ENCODE measurements around the gene MEP1B.

The MEP1B gene

DNA sequence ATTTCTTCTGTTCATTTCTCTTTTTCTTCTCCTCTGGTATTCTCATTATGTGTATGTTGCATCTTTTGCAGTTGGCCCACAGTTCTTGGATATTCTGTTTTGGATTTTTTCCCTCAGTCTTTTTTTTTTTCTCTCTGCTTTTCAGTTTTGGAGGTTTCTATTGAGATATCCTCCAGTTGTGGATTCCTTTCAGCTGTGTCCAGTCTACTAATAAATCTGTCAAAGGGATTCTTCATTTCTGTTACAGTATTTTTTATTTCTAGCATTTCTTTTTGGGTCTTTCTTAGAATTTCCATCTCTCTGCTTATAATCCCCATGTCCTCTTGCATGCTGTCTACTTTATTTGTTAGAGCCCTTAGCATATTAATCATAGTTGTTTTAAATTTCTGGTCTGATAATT lies 6.3 kb upstream of the MEP1B start:
- H3K36me3 ChIP-seq (ENCODE audit: insufficient read depth, low read length) = no peaks in the 10 kb centered on the region
- no peaks in the 10 kb centered on the region for H3K9me2 ChIP-seq (ENCODE audit: low read depth, low read length)
- no peaks in the 10 kb centered on the region for H3K27me3 ChIP-seq (ENCODE audit: insufficient read depth, low read length)
- H3K4me2 ChIP-seq (ENCODE audit: low read length) = no peak overlapping the region
- no peak overlapping the region for H3K27ac ChIP-seq (ENCODE audit: low read depth, low read length, poor library complexity, severe bottlenecking)
- no peaks in the 10 kb centered on the region for H3F3A ChIP-seq (ENCODE audit: insufficient read depth, low read length)
- H2AFZ ChIP-seq (ENCODE audit: low read length) = no peak overlapping the region
- no peak overlapping the region for H3K4me3 ChIP-seq (ENCODE audit: low read depth, low read length, poor library complexity, severe bottlenecking)
- no peaks in the 10 kb centered on the region for H4K20me1 ChIP-seq (ENCODE audit: insufficient read depth, low read length)
- H3K9ac ChIP-seq (ENCODE audit: low read length) = no peak overlapping the region
- H3K79me2 ChIP-seq (ENCODE audit: insufficient read depth, low read length) = no peaks in the 10 kb centered on the region
- TF ChIP-seq, protein P1, sequence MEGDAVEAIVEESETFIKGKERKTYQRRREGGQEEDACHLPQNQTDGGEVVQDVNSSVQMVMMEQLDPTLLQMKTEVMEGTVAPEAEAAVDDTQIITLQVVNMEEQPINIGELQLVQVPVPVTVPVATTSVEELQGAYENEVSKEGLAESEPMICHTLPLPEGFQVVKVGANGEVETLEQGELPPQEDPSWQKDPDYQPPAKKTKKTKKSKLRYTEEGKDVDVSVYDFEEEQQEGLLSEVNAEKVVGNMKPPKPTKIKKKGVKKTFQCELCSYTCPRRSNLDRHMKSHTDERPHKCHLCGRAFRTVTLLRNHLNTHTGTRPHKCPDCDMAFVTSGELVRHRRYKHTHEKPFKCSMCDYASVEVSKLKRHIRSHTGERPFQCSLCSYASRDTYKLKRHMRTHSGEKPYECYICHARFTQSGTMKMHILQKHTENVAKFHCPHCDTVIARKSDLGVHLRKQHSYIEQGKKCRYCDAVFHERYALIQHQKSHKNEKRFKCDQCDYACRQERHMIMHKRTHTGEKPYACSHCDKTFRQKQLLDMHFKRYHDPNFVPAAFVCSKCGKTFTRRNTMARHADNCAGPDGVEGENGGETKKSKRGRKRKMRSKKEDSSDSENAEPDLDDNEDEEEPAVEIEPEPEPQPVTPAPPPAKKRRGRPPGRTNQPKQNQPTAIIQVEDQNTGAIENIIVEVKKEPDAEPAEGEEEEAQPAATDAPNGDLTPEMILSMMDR (IDR thresholded peaks at IDR 0.05; ENCODE audit: low read length) = no peak
- no peak for TF ChIP-seq EZH2 (IDR thresholded peaks at IDR 0.05; ENCODE audit: borderline replicate concordance, low read length)
- no peaks in the 10 kb centered on the region for H3K4me1 ChIP-seq (ENCODE audit: insufficient read depth, low read length, severe bottlenecking)
- no peaks in the 10 kb centered on the region for H3K9me3 ChIP-seq (ENCODE audit: low read length)

DNA sequence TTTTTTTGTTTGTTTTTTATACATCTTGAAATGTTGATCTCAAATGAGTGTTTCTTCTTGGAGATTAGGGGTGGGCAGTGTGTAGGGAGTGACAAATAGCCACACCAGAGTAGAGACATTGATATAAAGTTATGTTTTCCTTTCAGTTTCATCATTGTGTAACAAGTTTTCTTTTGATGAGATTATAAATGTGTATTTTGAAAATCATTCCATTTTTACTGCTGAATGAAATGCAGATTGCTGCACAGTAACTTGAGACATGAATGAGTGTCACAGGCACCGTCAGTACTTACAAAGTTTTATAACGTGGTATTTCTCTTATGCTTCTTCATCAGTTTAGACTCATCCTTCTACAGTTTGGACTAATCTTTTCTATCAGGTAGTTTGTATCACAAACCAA lies 370 bp downstream of the MEP1B start:
- no peak overlapping the region for H3K4me2 ChIP-seq (ENCODE audit: low read length)
- H4K20me1 ChIP-seq (ENCODE audit: insufficient read depth, low read length) = no peaks in the 10 kb centered on the region
- H3K4me1 ChIP-seq (ENCODE audit: insufficient read depth, low read length, severe bottlenecking) = no peaks in the 10 kb centered on the region
- no peaks in the 10 kb centered on the region for H3F3A ChIP-seq (ENCODE audit: insufficient read depth, low read length)
- no peaks in the 10 kb centered on the region for H3K27me3 ChIP-seq (ENCODE audit: insufficient read depth, low read length)
- H3K9me3 ChIP-seq (ENCODE audit: low read length) = no peaks in the 10 kb centered on the region
- no peak for TF ChIP-seq EZH2 (IDR thresholded peaks at IDR 0.05; ENCODE audit: borderline replicate concordance, low read length)
- TF ChIP-seq, protein P1 (IDR thresholded peaks at IDR 0.05; ENCODE audit: low read length) = no peak
- no peaks in the 10 kb centered on the region for H3K9me2 ChIP-seq (ENCODE audit: low read depth, low read length)
- no peak overlapping the region for H3K27ac ChIP-seq (ENCODE audit: low read depth, low read length, poor library complexity, severe bottlenecking)
- no peaks in the 10 kb centered on the region for H3K79me2 ChIP-seq (ENCODE audit: insufficient read depth, low read length)
- no peaks in the 10 kb centered on the region for H3K36me3 ChIP-seq (ENCODE audit: insufficient read depth, low read length)
- H2AFZ ChIP-seq (ENCODE audit: low read length) = no peak overlapping the region
- no peak overlapping the region for H3K9ac ChIP-seq (ENCODE audit: low read length)
- no peak overlapping the region for H3K4me3 ChIP-seq (ENCODE audit: low read depth, low read length, poor library complexity, severe bottlenecking)

DNA sequence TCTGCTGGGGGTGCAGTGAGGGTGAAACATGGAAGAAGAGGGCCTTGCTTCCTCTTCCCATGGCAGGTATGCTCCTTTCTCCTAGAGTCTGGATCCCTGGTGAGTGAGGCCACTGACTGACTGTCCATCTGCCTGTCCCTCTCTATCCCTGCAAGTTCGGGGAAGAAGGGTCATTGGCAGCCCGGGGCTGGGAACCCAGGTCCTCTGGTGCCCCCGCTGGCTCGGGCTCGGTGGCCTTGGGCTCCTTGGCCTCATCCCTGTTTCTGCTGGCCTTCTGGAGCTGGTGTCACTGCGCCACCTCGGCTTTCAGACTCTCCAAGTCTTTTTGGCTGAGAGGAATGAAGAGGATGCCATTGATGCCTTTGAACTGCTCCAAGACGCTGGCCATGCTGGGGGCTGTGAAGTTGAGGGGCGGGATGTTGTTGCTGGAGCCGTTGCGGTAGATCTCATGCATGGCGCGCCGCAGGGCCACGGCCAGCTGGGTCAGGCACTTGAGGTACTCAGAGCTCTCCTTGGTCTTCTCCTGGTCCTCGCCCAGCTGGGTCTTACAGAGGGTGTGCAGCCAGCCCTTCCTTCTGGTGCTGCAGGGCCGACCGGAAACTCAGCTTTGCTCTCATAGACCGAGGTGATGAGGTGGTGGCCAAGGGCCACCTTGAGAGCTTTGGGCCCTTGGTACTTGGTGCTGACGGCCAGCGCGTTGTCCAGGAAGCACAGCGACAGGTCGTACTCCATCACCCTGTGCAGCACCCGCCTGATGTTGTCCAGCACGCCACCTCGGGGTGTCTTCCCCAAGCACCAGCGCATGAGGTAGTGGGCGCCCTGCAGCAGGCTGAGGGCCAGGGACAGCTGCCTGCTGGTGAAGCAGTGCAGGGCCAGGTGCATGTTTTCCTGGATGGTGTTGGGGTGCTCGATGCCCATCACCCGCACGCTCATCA lies 6.3 kb downstream of the MEP1B start:
- Histone ChIP-seq H3K27me3 (ENCODE audit: insufficient read depth, low read length) (no peaks in the 10 kb centered on the region), H2AFZ (ENCODE audit: low read length) (no peak overlapping the region), H3K9me2 (ENCODE audit: low read depth, low read length) (no peaks in the 10 kb centered on the region), H3F3A (ENCODE audit: insufficient read depth, low read length) (no peaks in the 10 kb centered on the region), H3K9me3 (ENCODE audit: low read length) (no peaks in the 10 kb centered on the region), H3K27ac (ENCODE audit: low read depth, low read length, poor library complexity, severe bottlenecking) (no peak overlapping the region), H3K79me2 (ENCODE audit: insufficient read depth, low read length) (no peaks in the 10 kb centered on the region), H3K4me1 (ENCODE audit: insufficient read depth, low read length, severe bottlenecking) (no peaks in the 10 kb centered on the region), H3K9ac (ENCODE audit: low read length) (no peak overlapping the region), H3K36me3 (ENCODE audit: insufficient read depth, low read length) (no peaks in the 10 kb centered on the region), H3K4me3 (ENCODE audit: low read depth, low read length, poor library complexity, severe bottlenecking) (no peak overlapping the region), H4K20me1 (ENCODE audit: insufficient read depth, low read length) (no peaks in the 10 kb centered on the region), H3K4me2 (ENCODE audit: low read length) (no peak overlapping the region)
- TF ChIP-seq, protein P1 (IDR thresholded peaks at IDR 0.05; ENCODE audit: low read length) = no peak
- TF ChIP-seq EZH2 (IDR thresholded peaks at IDR 0.05; ENCODE audit: borderline replicate concordance, low read length) = no peak

All from OCI-LY1 (cell line).